DLD1 (cell line): Measurements from ENCODE around the gene OTOG.

Experiments used
- in situ Hi-C: cut with HindIII; loops from 2 replicates; pipeline ENCODE4 v1.10.0; 2017; ENCODE audit warnings: low sequenced_read_pairs

The OTOG gene

GRCh38 chr11:17559341-17560087 lies 12.5 kb downstream of the OTOG start:
- in situ Hi-C loops: no loop called here

- in situ Hi-C loops: no loop called here
These were observed 13.4 kb downstream of the OTOG start for GRCh38 chr11:17560281-17561110.

DNA sequence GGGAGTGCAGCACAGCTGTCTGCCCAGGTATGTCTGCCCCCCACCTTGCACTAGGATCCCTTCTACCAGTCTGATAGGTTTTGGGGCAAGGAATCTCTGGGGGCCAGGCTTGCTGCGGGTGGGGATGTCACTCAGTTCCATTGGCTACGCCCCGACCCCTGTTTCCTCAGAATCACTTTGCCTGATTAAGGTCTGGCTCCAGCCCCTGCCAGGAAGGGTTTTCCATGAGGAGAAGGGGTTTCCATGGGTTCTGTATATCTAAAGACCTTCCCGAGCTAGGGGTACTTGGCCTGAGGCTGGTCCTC lies 14.0 kb downstream of the OTOG start:
- in situ Hi-C loops: no loop called here

- in situ Hi-C loops: no loop called here
These were observed 14.5 kb downstream of the OTOG start for GRCh38 chr11:17561526-17561925.

DNA sequence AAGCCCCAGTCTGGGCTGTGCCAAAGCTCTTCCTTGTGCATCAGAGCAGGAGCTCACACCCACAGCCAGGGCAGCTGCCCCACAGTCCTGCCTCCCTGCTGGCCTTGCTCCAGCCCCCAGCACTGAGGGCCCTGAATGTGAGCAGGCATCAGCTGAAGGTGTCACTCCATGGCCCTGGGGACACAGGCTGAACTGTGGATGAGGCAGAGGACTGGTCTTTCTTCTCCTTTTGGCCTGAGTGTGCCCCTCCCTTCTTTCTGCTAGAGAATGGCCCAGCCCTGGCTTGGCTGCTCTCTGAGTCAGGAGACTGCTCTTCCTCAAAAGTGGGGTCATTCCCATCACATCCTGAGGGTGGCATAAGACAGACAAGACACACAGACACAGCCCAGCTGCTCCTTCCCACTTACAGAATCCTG lies 16.2 kb downstream of the OTOG start:
- in situ Hi-C loops: no loop called here

DNA sequence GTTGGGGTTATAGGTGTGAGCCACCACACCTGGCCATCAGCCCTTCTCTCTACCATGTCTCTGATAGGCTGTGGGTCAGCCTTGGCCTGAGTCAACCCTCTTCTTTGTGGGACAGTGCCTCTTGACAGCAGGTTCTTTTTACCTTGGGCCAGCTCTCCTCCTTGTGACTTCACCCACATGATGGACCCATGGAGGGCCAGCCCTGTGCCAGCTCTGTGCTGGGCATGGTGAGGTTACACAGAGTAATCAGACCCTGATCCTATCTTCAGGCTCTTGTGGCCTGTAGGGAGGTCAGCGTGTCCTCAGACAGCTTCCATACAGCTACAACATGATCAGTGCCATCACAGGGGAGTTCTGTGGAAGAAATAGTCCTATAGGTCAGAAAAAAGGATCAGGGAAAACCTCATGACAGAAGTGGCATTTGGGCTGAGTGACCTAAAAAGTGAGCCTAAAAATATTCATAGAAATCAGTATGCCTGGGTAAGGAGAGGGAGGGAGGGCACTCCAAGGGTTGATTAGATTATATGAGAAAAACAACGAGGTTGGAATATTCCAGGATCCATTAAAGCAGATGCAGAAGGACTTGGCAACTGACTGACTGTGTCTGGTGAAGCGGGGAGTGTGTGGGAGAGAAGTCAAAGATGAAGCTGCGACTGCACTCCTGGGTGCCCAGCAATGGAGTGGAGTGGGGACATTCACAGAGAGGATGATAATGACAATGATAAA lies 17.1 kb downstream of the OTOG start:
- in situ Hi-C loops: no loop called here

- in situ Hi-C loops: no loop called here
These were observed 17.6 kb downstream of the OTOG start for GRCh38 chr11:17564687-17565042.

DNA sequence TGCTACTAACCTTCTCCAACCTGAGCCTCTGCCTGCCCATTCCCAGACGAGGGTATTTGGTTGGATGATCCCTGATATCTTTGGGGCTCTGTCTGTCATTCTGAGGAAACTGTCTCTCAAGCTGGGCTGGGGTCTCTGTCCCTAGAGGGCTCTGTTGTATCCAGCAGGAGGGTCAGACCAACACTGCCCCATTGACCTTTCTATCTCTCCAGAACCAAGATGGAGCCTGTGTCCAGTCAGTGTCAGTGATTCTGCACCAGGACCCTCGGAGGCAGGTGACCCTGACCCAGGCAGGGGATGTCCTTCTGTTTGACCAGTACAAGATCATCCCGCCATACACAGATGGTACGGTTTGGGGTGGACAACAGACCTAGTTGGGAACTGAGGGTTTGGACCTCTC lies 21.9 kb downstream of the OTOG start:
- in situ Hi-C loops: no loop called here

DNA sequence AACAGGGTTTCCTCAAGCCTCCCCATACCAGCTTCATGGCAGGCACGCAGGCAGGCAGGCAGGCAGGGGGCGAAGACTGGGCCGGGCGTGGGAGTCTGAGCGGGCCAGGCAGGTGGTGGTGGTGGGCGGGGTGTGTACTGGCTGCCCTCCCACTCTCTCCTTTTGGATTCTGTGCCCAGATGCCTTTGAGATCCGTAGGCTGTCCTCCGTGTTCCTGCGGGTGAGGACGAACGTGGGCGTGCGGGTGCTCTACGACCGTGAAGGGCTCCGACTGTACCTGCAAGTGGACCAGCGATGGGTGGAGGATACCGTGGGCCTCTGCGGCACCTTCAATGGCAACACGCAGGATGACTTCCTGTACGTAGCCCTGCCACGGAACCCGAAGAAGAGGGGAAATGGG lies 23.0 kb downstream of the OTOG start:
- in situ Hi-C loops: no loop called here

GRCh38 chr11:17571431-17572358 lies 24.6 kb downstream of the OTOG start:
- in situ Hi-C loops: no loop called here

DNA sequence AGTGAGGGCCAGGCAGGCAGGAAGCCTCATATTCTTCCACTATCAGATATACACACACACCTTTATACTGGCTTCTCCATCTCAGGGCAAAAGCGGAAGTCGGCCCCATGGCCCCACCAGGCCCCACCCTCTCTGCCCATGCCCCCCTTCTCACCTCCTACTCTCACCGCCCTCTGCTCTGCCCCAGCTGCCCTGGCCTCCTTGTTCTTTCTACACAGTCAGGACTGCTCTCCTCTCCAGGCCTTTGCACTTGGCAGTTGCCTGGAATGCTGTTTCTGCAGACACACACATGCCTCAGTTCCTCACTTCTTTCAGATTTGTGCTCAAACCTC lies 25.3 kb downstream of the OTOG start:
- in situ Hi-C loops: no loop called here

DNA sequence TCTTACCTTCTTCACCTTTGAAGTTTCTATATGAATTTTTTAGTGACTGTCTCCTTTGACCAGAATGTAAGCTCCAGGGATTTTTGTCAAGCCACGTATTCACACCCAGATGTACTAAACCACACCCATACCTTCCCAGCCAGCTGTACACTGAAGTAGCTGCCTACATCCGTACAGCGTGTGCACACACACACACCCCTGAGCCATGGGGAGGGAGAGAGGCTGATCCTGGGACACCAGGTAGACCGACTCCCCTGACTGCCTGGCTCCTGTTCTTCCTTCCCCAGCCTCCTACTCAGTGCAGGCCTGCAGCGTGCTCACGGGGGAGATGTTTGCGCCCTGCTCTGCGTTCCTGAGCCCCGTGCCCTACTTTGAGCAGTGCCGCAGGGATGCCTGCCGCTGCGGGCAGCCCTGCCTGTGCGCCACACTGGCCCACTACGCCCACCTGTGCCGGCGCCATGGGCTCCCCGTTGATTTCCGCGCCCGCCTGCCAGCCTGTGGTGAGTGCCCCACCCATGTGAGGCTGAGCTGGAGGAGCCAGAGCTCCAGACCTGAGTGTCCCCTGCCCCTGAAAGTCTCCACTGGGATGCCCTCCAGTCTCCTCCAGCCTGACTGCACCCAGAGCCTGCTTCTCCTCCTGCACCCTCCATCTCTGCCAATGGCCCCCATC lies 25.9 kb downstream of the OTOG start:
- in situ Hi-C loops: no loop called here

- in situ Hi-C loops: no loop called here
These were observed 26.5 kb downstream of the OTOG start for GRCh38 chr11:17573526-17573925.

DNA sequence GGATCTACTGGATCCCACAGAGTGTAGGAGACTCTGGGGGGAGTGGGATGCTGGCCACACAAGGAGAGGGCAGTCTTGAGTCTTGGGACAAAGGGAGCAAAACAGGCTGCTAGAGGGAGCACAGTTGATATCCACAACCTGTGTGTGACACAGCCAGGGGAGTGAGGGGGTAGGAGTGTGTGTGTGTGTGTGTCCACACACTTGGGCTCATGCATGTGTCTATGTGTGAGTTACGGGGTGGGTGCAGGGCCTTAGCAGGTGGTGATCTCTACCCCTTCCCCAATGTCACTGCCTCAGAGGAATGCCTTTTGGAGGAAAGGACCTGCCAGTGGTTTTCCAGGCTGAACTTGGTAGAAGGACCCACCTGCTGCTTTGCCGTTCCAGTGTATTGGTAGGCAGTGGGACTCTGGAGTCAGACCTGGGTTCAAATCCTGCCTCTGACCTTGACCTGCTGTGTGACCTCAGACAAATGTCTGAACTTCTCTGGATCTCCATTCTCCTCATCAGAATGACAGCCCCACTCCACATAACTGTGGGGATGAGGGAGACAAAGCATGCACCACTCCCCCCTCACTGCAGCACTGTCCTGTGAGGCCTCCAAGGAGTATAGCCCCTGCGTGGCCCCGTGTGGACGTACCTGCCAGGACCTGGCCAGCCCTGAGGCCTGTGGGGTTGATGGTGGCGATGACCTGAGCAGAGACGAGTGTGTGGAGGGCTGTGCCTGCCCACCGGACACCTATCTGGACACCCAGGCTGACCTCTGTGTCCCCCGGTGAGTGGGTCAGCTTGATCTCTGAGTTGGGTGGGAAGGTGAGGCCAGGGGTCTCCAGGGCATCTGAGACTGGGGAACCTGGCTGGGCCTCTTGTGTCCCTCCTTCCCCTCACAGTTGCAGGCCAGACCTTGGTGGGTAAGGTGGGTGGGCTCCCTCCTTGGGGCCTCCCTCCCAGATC lies 27.4 kb downstream of the OTOG start:
- in situ Hi-C loops: no loop called here

GRCh38 chr11:17575431-17576425 lies 28.7 kb downstream of the OTOG start:
- in situ Hi-C loops: no loop called here

DNA sequence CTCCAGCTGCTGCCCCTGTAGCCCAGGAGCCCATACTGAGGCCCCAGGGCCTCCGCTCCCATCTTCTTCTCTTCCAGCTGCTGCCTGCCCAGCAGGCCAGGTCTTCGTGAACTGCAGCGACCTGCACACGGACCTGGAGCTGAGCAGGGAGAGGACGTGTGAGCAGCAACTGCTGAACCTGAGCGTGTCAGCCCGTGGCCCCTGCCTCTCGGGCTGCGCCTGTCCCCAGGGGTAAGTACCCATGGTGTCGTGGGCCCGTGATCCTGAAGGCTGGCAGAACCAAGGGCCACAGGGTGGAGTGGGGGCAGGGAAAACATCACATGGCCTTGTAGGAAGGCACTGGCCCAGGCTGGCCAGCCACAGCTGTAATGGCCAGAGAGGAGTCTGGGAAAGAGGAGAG lies 31.2 kb downstream of the OTOG start:
- in situ Hi-C loops: no loop called here

- in situ Hi-C loops: no loop called here
These were observed 31.9 kb downstream of the OTOG start for GRCh38 chr11:17578958-17579357.

DNA sequence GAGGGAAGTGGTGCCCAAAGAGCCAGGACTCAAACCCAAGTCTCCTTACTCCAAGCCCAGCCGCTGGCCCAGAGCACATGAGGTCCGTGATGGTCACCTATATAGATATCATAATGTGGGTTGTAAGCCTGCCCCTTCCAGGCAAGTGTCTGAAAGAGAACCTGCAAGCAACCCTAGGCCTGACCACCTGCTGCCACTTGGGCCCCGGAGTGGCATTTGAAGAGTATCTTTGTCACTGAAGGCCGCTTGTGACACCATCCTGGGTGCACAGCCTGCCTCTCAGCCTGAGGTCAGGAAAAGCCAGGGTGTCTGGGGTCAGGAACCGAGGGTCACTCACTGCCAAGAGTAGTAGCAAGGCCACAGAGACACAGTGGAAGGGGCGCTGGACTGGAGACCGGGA lies 32.4 kb downstream of the OTOG start:
- in situ Hi-C loops: no loop called here
